Retina (tissue), 1 donor: ENCODE results near the gene BCL2L11.

Experiments
- DNase-seq: peaks from one replicate; pipeline ENCODE4 v3.0.0-alpha.2; 2016

BCL2L11 gene

GRCh38 chr2:111171337-111171930, 50.7 kb downstream of the BCL2L11 start:
- no peak for DNase-seq

- no peak for DNase-seq
Observed at GRCh38 chr2:111172666-111173065, 52.0 kb downstream of the BCL2L11 start.

- no peak for DNase-seq
Observed at GRCh38 chr2:111173338-111173737, 52.6 kb downstream of the BCL2L11 start.

GRCh38 chr2:111173856-111174255, 53.1 kb downstream of the BCL2L11 start:
- no peak for DNase-seq

GRCh38 chr2:111175615-111176014, 54.9 kb downstream of the BCL2L11 start:
- DNase-seq = no peak

- DNase-seq = no peak
Observed at GRCh38 chr2:111176388-111176787, 55.7 kb downstream of the BCL2L11 start.

- DNase-seq = no peak
Observed at GRCh38 chr2:111176867-111177266, 56.2 kb downstream of the BCL2L11 start.

GRCh38 chr2:111178296-111178695, 57.6 kb downstream of the BCL2L11 start:
- no peak for DNase-seq

- no peak for DNase-seq
Observed at GRCh38 chr2:111178730-111179405, 58.2 kb downstream of the BCL2L11 start.

- DNase-seq = no peak
Observed at GRCh38 chr2:111182121-111182520, 61.4 kb downstream of the BCL2L11 start.

GRCh38 chr2:111182740-111183139, 62.0 kb downstream of the BCL2L11 start:
- DNase-seq = no peak

GRCh38 chr2:111184725-111185310, 64.1 kb downstream of the BCL2L11 start:
- DNase-seq = no peak

- DNase-seq = no peak
Observed at GRCh38 chr2:111185361-111186022, 64.8 kb downstream of the BCL2L11 start.

GRCh38 chr2:111186121-111186715, 65.5 kb downstream of the BCL2L11 start:
- DNase-seq = no peak

- no peak for DNase-seq
Observed at GRCh38 chr2:111186933-111187332, 66.2 kb downstream of the BCL2L11 start.

GRCh38 chr2:111188681-111189080, 68.0 kb downstream of the BCL2L11 start:
- no peak for DNase-seq

GRCh38 chr2:111189106-111189505, 68.4 kb downstream of the BCL2L11 start:
- DNase-seq = no peak

GRCh38 chr2:111190816-111191540, 70.3 kb downstream of the BCL2L11 start:
- DNase-seq = no peak

GRCh38 chr2:111191877-111192276, 71.2 kb downstream of the BCL2L11 start:
- DNase-seq = no peak

GRCh38 chr2:111192776-111193368, 72.2 kb downstream of the BCL2L11 start:
- DNase-seq = no peak

- no peak for DNase-seq
Observed at GRCh38 chr2:111194835-111195621, 74.3 kb downstream of the BCL2L11 start.

- DNase-seq = no peak
Observed at GRCh38 chr2:111196435-111196834, 75.7 kb downstream of the BCL2L11 start.
